CD4-positive, alpha-beta T cell (primary cell): ENCODE measurements around the gene ASB10. TPM values are rescaled to one million over a fixed set of nuclear protein-coding genes. Genes with fewer than 3 reads are reported as not detected.

Experiments
- ATAC-seq: fragments of 200-7000 bp; cut with Tn5 transposase; one replicate; pipeline ENCODE4 v1.10.0; 2022; ENCODE audit warnings: mild to moderate bottlenecking; ENCODE audit not compliant: poor library complexity
- CTCF ChIA-PET: fragments of 350-600 bp; sonication (Branson Sonifier 250); formaldehyde crosslinking; loops from one replicate; lab custom pipeline; 2021; ENCODE audit warnings: antibody characterized with exemption, inconsistent platforms; lab: Charles Lee
- POLR2A ChIA-PET: fragments of 350-600 bp; sonication (Branson Sonifier 250); formaldehyde crosslinking; loops from one replicate; lab custom pipeline; 2021; ENCODE audit warnings: antibody characterized with exemption, inconsistent platforms; lab: Charles Lee
- DNase-seq, 14 experiments: peaks; one replicate each; pipeline ENCODE4 v3.0.0-alpha.2; 2013 to 2020; ENCODE audit warnings: mixed read lengths in 2 of 14
- H3K27ac ChIP-seq, 2 donors: one replicate each; pipeline versions ENCODE4 v1.5.1 to v1.7.0; 2013; ENCODE audit warnings: low read length in 2 of 2, low read depth in 1 of 2, mild to moderate bottlenecking in 1 of 2
- H3K27me3 ChIP-seq, 2 experiments: 1 replicate in 1 of 2; 2 replicates in 1 of 2; pipeline versions ENCODE4 v1.6.1 to v1.7.0; 2013; ENCODE audit warnings: low read length in 2 of 2, control low read depth in 1 of 2, mild to moderate bottlenecking in 1 of 2, moderate library complexity in 1 of 2; ENCODE audit not compliant: insufficient read depth in 2 of 2, control insufficient read depth in 1 of 2
- H3K36me3 ChIP-seq: one replicate; pipeline ENCODE4 v1.6.1; 2013; ENCODE audit warnings: low read length, control low read depth; ENCODE audit not compliant: insufficient read depth
- H3K4me1 ChIP-seq: one replicate; pipeline ENCODE4 v1.6.1; 2013; ENCODE audit warnings: low read length, control low read depth; ENCODE audit not compliant: insufficient read depth
- H3K4me3 ChIP-seq: one replicate; pipeline ENCODE4 v1.5.1; 2013; ENCODE audit warnings: mild to moderate bottlenecking, low read length, moderate library complexity
- H3K9me3 ChIP-seq, 2 experiments: 1 replicate in 1 of 2; 2 replicates in 1 of 2; pipeline versions ENCODE4 v1.6.1 to v1.7.0; 2013; ENCODE audit warnings: low read length in 2 of 2, mild to moderate bottlenecking in 2 of 2, control low read depth in 1 of 2, moderate library complexity in 1 of 2; ENCODE audit not compliant: control insufficient read depth in 1 of 2, insufficient read depth in 1 of 2
- H3K27ac Mint-ChIP-seq: one replicate; pipeline ENCODE4 v1.8.0; 2020; ENCODE audit warnings: mixed read lengths
- H3K27me3 Mint-ChIP-seq: one replicate; pipeline ENCODE4 v1.8.0; 2021; ENCODE audit warnings: mixed read lengths
- H3K36me3 Mint-ChIP-seq: one replicate; pipeline ENCODE4 v1.8.0; 2021; ENCODE audit warnings: low read depth, mixed read lengths
- H3K4me1 Mint-ChIP-seq: one replicate; pipeline ENCODE4 v1.8.0; 2021; ENCODE audit warnings: low read depth, mixed read lengths
- H3K4me3 Mint-ChIP-seq: one replicate; pipeline ENCODE4 v1.8.0; 2020; ENCODE audit warnings: mild to moderate bottlenecking, mixed read lengths
- H3K9me3 Mint-ChIP-seq: one replicate; pipeline ENCODE4 v1.8.0; 2020; ENCODE audit warnings: mixed read lengths
- intact Hi-C, 2 experiments: fragments of 100-400 bp; cut with DNase I in 1 of 2; cut with micrococcal nuclease in 1 of 2; formaldehyde crosslinking; loops; one replicate each; pipeline versions ENCODE4 v1.15.1 to v1.9.0; 2023 to 2025; cut with DNase I, micrococcal nuclease
- total RNA-seq, 174 experiments: library from RNA in 2 of 174; stranded (reverse) in 2 of 174; gene quantifications; one replicate each; pipeline ENCODE4 v1.2.3 and lab custom pipeline; 2021 to 2026
- TF ChIP-seq, protein P1 (sequence below): fragments of 200-600 bp; IDR thresholded peaks from one replicate; pipeline ENCODE4 v1.8.0; 2022; ENCODE audit warnings: antibody characterized with exemption, mild to moderate bottlenecking

ASB10 gene
- total RNA-seq, 2 experiments from 2014 or later = not detected

- H3K36me3 Mint-ChIP-seq = peaks cover 52% of the 10 kb centered on the region
- POLR2A ChIA-PET = no interaction called here
Observed at GRCh38 chr7:151211155-151211772, 24.2 kb upstream of the ASB10 start.

DNA sequence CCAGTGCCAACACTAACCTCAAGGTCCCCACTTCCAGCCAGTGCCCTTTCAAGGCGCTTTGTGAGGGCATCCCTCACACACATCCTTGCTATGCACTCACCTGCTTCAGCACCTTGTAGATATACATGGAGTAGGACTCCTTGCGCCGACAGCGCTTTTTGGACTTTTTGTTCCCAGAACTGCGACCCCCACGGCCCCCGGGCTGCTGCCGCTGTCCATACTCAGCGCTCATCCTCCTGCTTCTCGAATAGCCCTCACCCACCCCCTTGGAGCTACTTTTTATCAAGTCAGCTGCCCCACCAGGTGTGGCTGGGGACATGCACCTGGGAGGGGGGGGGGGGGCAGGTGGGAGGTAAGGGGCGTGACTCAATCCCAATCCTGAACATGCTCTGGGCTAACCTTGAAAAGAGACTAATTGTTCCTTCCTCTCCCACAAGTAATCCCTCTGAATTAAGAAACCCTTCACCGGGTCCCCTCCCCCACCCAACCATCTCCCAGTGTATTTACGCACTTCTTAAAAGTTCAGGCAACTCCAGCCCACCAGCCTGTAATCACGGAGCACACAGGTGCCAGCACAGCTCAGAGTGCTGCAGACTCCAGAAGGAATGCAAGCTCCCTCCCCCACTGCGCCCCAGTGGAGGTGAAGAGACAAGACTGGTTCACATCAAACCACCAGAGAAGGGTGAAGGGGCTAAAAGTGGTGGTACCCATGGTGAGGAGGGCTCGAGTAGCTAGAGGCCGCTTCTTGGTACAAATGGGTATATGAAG is 23.2 kb upstream of the ASB10 start, which contains the start of gene H2BK1:
TSS of gene H2BK1 (minus strand) at position 402 of the 768 bp plus-strand sequence. CDS start at position 232, 170 bp downstream.
- H3K4me3 ChIP-seq = no peak within 1 kb of the TSS
- ChIA-PET CTCF (no interaction called here), POLR2A (no interaction called here)
- peaks cover 28% of the 10 kb centered on the region for H3K4me1 Mint-ChIP-seq
- DNase-seq (no peak), ATAC-seq (no peak)
- H3K9me3 Mint-ChIP-seq = no peaks in the 10 kb centered on the region
- no peak within 1 kb of the TSS for H3K27ac ChIP-seq
- intact Hi-C loops = no loop called here
- peaks cover 27% of the 10 kb centered on the region for H3K36me3 ChIP-seq
- no peak within 1 kb of the TSS for H3K27ac Mint-ChIP-seq
- peaks cover 42% of the 10 kb centered on the region for H3K36me3 Mint-ChIP-seq
- TF ChIP-seq, protein P1, sequence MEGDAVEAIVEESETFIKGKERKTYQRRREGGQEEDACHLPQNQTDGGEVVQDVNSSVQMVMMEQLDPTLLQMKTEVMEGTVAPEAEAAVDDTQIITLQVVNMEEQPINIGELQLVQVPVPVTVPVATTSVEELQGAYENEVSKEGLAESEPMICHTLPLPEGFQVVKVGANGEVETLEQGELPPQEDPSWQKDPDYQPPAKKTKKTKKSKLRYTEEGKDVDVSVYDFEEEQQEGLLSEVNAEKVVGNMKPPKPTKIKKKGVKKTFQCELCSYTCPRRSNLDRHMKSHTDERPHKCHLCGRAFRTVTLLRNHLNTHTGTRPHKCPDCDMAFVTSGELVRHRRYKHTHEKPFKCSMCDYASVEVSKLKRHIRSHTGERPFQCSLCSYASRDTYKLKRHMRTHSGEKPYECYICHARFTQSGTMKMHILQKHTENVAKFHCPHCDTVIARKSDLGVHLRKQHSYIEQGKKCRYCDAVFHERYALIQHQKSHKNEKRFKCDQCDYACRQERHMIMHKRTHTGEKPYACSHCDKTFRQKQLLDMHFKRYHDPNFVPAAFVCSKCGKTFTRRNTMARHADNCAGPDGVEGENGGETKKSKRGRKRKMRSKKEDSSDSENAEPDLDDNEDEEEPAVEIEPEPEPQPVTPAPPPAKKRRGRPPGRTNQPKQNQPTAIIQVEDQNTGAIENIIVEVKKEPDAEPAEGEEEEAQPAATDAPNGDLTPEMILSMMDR = no peak
- H3K4me1 ChIP-seq = peaks cover 48% of the 10 kb centered on the region
- no peaks in the 10 kb centered on the region for H3K9me3 ChIP-seq
- no peaks in the 10 kb centered on the region for H3K27me3 ChIP-seq
- H3K27me3 Mint-ChIP-seq = no peaks in the 10 kb centered on the region
- H3K4me3 Mint-ChIP-seq = no peak within 1 kb of the TSS

More at GRCh38 chr7:151211155-151211772, 24.2 kb upstream of the ASB10 start:
- Mint-ChIP-seq H3K9me3 (no peaks in the 10 kb centered on the region), H3K27me3 (no peaks in the 10 kb centered on the region), H3K4me1 (peaks cover 24% of the 10 kb centered on the region), H3K4me3 (no peak overlapping the region), H3K27ac (no peak overlapping the region)
- Histone ChIP-seq H3K4me3 (no peak overlapping the region), H3K27me3 (no peaks in the 10 kb centered on the region), H3K36me3 (peaks cover 37% of the 10 kb centered on the region), H3K4me1 (peaks cover 38% of the 10 kb centered on the region), H3K27ac (no peak overlapping the region), H3K9me3 (no peaks in the 10 kb centered on the region)
- no peak for DNase-seq
- TF ChIP-seq, protein P1 = no peak
- ATAC-seq = no peak
- CTCF ChIA-PET = no interaction called here
- intact Hi-C loops = no loop called here

DNA sequence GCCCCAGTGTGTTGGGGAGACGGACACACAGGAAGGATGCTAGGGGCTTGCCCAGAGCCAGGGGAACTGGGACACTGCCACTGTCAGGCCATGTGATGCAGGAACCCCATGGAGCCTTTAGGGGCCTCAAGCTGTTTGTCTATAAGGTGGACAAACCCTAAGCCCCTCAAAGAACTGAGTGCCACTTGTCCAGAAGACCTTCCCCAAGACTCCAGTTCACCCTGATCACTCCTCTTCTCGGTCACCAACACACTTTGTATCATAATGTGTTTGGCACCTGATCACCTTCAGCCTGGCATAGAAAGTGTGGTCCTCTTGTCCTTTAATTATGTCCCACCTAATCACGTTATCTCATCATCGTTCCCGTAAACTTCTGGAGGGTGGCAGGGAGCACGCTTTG is 22.5 kb upstream of the ASB10 start:
- POLR2A ChIA-PET = no interaction called here

More for the DNA sequence above, 22.5 kb upstream of the ASB10 start:
- Histone ChIP-seq H3K36me3 (peaks cover 21% of the 10 kb centered on the region), H3K9me3 (no peaks in the 10 kb centered on the region), H3K4me1 (peaks cover 55% of the 10 kb centered on the region), H3K27me3 (no peaks in the 10 kb centered on the region), H3K4me3 (no peak overlapping the region), H3K27ac (no peak overlapping the region)
- H3K9me3 Mint-ChIP-seq = no peaks in the 10 kb centered on the region
- peaks cover 35% of the 10 kb centered on the region for H3K36me3 Mint-ChIP-seq
- no peak overlapping the region for H3K4me3 Mint-ChIP-seq
- CTCF ChIA-PET = no interaction called here
- TF ChIP-seq, protein P1 = no peak
- H3K27me3 Mint-ChIP-seq = no peaks in the 10 kb centered on the region
- DNase-seq = no peak
- intact Hi-C loops = no loop called here
- ATAC-seq = no peak
- H3K4me1 Mint-ChIP-seq = peaks cover 28% of the 10 kb centered on the region
- no peak overlapping the region for H3K27ac Mint-ChIP-seq
